ENCODE results near the gene M1AP.
"Not testable (repeated sequence)": the region's sequence is repeated elsewhere in the genome, so short reads cannot be mapped to it uniquely, and the experiment has no call there.

The M1AP gene

GRCh38 chr2:74653589-74653984 is 5.5 kb upstream of the M1AP start:
- DNase-seq: no peak

GRCh38 chr2:74646834-74647482 is 1.2 kb downstream of the M1AP start:
- no peak for DNase-seq

GRCh38 chr2:74646201-74646600 is 1.9 kb downstream of the M1AP start:
- DNase-seq: no peak

- DNase-seq: no peak
Measured at GRCh38 chr2:74645344-74645743, 2.8 kb downstream of the M1AP start.

GRCh38 chr2:74639550-74639949 is 8.6 kb downstream of the M1AP start:
- no peak for DNase-seq

- DNase-seq: no peak
Measured at GRCh38 chr2:74632939-74633312, 15.2 kb downstream of the M1AP start.

- no peak for DNase-seq
Measured at GRCh38 chr2:74632209-74632938, 15.8 kb downstream of the M1AP start.

- not testable (repeated sequence) for DNase-seq
Measured at GRCh38 chr2:74630454-74630853, 17.7 kb downstream of the M1AP start.

GRCh38 chr2:74628538-74629105 is 19.5 kb downstream of the M1AP start:
- DNase-seq: no peak

GRCh38 chr2:74625658-74626425 is 22.3 kb downstream of the M1AP start:
- no peak for DNase-seq

GRCh38 chr2:74620671-74621070 is 27.5 kb downstream of the M1AP start:
- DNase-seq: no peak

GRCh38 chr2:74619651-74620297 is 28.4 kb downstream of the M1AP start:
- DNase-seq: no peak

- no peak for DNase-seq
Measured at GRCh38 chr2:74618410-74619083, 29.6 kb downstream of the M1AP start.

GRCh38 chr2:74617122-74617521 is 31.0 kb downstream of the M1AP start:
- DNase-seq: no peak

- no peak for DNase-seq
Measured at GRCh38 chr2:74606927-74607326, 41.2 kb downstream of the M1AP start.

- no peak for DNase-seq
Measured at GRCh38 chr2:74603282-74604000, 44.7 kb downstream of the M1AP start.

- DNase-seq: no peak
Measured at GRCh38 chr2:74602586-74603281, 45.4 kb downstream of the M1AP start.

- no peak for DNase-seq
Measured at GRCh38 chr2:74599676-74600075, 48.5 kb downstream of the M1AP start.

- DNase-seq: no peak
Measured at GRCh38 chr2:74597410-74597809, 50.7 kb downstream of the M1AP start.

- DNase-seq: no peak
Measured at GRCh38 chr2:74596584-74596983, 51.5 kb downstream of the M1AP start.

All from SHP77 (cell line).